IPS-NIHi11 (cell line): ENCODE data around the gene EXOC4.
"Not testable (repeated sequence)": the region's sequence is repeated elsewhere in the genome, so short reads cannot be mapped to it uniquely, and the experiment has no call there.

Source experiments
- DNase-seq: peaks from one replicate; pipeline ENCODE4 v3.0.0; 2012; ENCODE audit warnings: mixed read lengths, low spot score

The EXOC4 gene

GRCh38 chr7:133985300-133985699 lies 732.4 kb downstream of the EXOC4 start:
- DNase-seq: no peak

- DNase-seq: no peak
These were observed 734.7 kb downstream of the EXOC4 start for GRCh38 chr7:133987582-133987981.

GRCh38 chr7:133993547-133993946 lies 740.7 kb downstream of the EXOC4 start:
- no peak for DNase-seq

- not testable (repeated sequence) for DNase-seq
These were observed 741.2 kb downstream of the EXOC4 start for GRCh38 chr7:133994100-133994499.

GRCh38 chr7:133997463-133997862 lies 744.6 kb downstream of the EXOC4 start:
- no peak for DNase-seq

- no peak for DNase-seq
These were observed 746.3 kb downstream of the EXOC4 start for GRCh38 chr7:133999178-133999577.

- no peak for DNase-seq
These were observed 752.1 kb downstream of the EXOC4 start for GRCh38 chr7:134004829-134005505.

GRCh38 chr7:134009314-134010110 lies 756.6 kb downstream of the EXOC4 start:
- no peak for DNase-seq

GRCh38 chr7:134013249-134013648 lies 760.4 kb downstream of the EXOC4 start:
- no peak for DNase-seq

GRCh38 chr7:134014935-134015334 lies 762.1 kb downstream of the EXOC4 start:
- DNase-seq: no peak

GRCh38 chr7:134016223-134016941 lies 763.5 kb downstream of the EXOC4 start:
- peak; percentile 65 for DNase-seq

GRCh38 chr7:134016942-134017303 lies 764.0 kb downstream of the EXOC4 start:
- no peak for DNase-seq

GRCh38 chr7:134018306-134018705 lies 765.4 kb downstream of the EXOC4 start:
- no peak for DNase-seq

- DNase-seq: no peak
These were observed 766.4 kb downstream of the EXOC4 start for GRCh38 chr7:134019251-134019650.

- DNase-seq: no peak
These were observed 769.0 kb downstream of the EXOC4 start for GRCh38 chr7:134021836-134022235.

GRCh38 chr7:134022286-134022911 lies 769.5 kb downstream of the EXOC4 start:
- DNase-seq: no peak

GRCh38 chr7:134024739-134025138 lies 771.9 kb downstream of the EXOC4 start:
- DNase-seq: no peak

GRCh38 chr7:134028853-134029252 lies 776.0 kb downstream of the EXOC4 start:
- peak; percentile 38 for DNase-seq

- no peak for DNase-seq
These were observed 776.9 kb downstream of the EXOC4 start for GRCh38 chr7:134029743-134030142.

GRCh38 chr7:134030460-134030865 lies 777.6 kb downstream of the EXOC4 start:
- no peak for DNase-seq

- DNase-seq: no peak
These were observed 779.1 kb downstream of the EXOC4 start for GRCh38 chr7:134031835-134032617.

- no peak for DNase-seq
These were observed 781.8 kb downstream of the EXOC4 start for GRCh38 chr7:134034652-134035051.
